ENCODE measurements around the gene CNGA3.

- no peak for TF ChIP-seq POLR2A (IDR thresholded peaks at IDR 0.05)
- TF ChIP-seq, protein P1, sequence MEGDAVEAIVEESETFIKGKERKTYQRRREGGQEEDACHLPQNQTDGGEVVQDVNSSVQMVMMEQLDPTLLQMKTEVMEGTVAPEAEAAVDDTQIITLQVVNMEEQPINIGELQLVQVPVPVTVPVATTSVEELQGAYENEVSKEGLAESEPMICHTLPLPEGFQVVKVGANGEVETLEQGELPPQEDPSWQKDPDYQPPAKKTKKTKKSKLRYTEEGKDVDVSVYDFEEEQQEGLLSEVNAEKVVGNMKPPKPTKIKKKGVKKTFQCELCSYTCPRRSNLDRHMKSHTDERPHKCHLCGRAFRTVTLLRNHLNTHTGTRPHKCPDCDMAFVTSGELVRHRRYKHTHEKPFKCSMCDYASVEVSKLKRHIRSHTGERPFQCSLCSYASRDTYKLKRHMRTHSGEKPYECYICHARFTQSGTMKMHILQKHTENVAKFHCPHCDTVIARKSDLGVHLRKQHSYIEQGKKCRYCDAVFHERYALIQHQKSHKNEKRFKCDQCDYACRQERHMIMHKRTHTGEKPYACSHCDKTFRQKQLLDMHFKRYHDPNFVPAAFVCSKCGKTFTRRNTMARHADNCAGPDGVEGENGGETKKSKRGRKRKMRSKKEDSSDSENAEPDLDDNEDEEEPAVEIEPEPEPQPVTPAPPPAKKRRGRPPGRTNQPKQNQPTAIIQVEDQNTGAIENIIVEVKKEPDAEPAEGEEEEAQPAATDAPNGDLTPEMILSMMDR (IDR thresholded peaks at IDR 0.05) = no peak
These were observed 21.5 kb downstream of the CNGA3 start for GRCh38 chr2:98367721-98368120.
